A549 (cell line): ENCODE data around the gene RNPS1. TPM values are rescaled to one million over a fixed set of nuclear protein-coding genes. Genes with fewer than 3 reads are reported as not detected.
A peak's percentile ranks its signal among the peaks of the same experiment; 100 is the strongest.

Experiments
- ATAC-seq, 2 experiments: fragments of 200-7000 bp in 1 of 2; fragments of >200 bp in 1 of 2; cut with Nextera tagmentation in 1 of 2; cut with Tn5 transposase in 1 of 2; 3 replicates each; pipeline versions ENCODE4 v1.8.0 to v1.9.1; 2018 to 2020; ENCODE audit warnings: mild to moderate bottlenecking in 1 of 2, moderate library complexity in 1 of 2
- CTCF ChIA-PET: fragments of 300-600 bp; sonication (Branson Sonifier 250); formaldehyde crosslinking; extraction: SDS; loops from one replicate; lab custom pipeline; 2021; ENCODE audit warnings: antibody characterized with exemption, inconsistent platforms; lab: Yijun Ruan, JAX
- POLR2A ChIA-PET: fragments of 350-600 bp; formaldehyde crosslinking; extraction: SDS; loops from one replicate; lab custom pipeline; 2021; ENCODE audit warnings: antibody characterized with exemption, inconsistent platforms; lab: Yijun Ruan, JAX
- DNase-seq, 2 experiments: peaks; one replicate each; pipeline versions ENCODE4 v3.0.0 to v3.0.0-alpha.2; 2011 to 2016; ENCODE audit warnings: low read depth in 1 of 2, low spot score in 1 of 2
- FAIRE-seq: peaks from 2 replicates; lab custom pipeline; 2011; peaks lifted over from hg19 to GRCh38; lab: Jason Lieb, UNC
- H3K27ac ChIP-seq, 2 experiments: fragments of >200 bp; sonication (Bioruptor Twin); formaldehyde crosslinking; 3 replicates each; pipeline ENCODE4 v1.5.1; 2016 to 2017
- H3K4me1 ChIP-seq: fragments of >200 bp; sonication (Bioruptor Twin); formaldehyde crosslinking; 3 replicates; pipeline ENCODE4 v1.6.1; 2016
- H3K4me2 ChIP-seq: fragments of >200 bp; sonication (Bioruptor Twin); formaldehyde crosslinking; 3 replicates; pipeline ENCODE4 v1.6.1; 2016
- H3K4me3 ChIP-seq: fragments of >200 bp; sonication (Bioruptor Twin); formaldehyde crosslinking; 3 replicates; pipeline ENCODE4 v1.5.1; 2016
- H3K9me3 ChIP-seq: fragments of >200 bp; sonication (Bioruptor Twin); formaldehyde crosslinking; 3 replicates; pipeline ENCODE4 v1.6.1; 2016
- BCL3 ChIP-seq: fragments of >200 bp; sonication (Bioruptor Twin); formaldehyde crosslinking; IDR thresholded peaks from 3 replicates; pipeline ENCODE4 v1.6.1; 2016
- CBX2 ChIP-seq: fragments of 200-600 bp; sonication (generic); IDR thresholded peaks from 2 replicates; pipeline ENCODE4 v1.6.1; 2016; ENCODE audit warnings: low read depth, mild to moderate bottlenecking, borderline replicate concordance
- CHD2 ChIP-seq: fragments of 150-350 bp; IDR thresholded peaks from 2 replicates; pipeline ENCODE4 v1.6.1; 2014; ENCODE audit warnings: low read length; ENCODE audit not compliant: partially characterized antibody
- CHD4 ChIP-seq: fragments of 200-600 bp; sonication (generic); IDR thresholded peaks from 2 replicates; pipeline ENCODE4 v1.6.1; 2016; ENCODE audit warnings: antibody characterized with exemption, mild to moderate bottlenecking, borderline replicate concordance
- EHF ChIP-seq: fragments of 250-450 bp; sonication (Bioruptor Pico); IDR thresholded peaks from 2 replicates; pipeline ENCODE4 v1.5.0; 2020; ENCODE audit warnings: mild to moderate bottlenecking
- EHMT2 ChIP-seq: fragments of 200-600 bp; sonication (generic); IDR thresholded peaks from 2 replicates; pipeline ENCODE4 v1.6.1; 2016; ENCODE audit warnings: antibody characterized with exemption, low read depth, mild to moderate bottlenecking, moderate library complexity
- EP300 ChIP-seq, 2 experiments: fragments of >200 bp; sonication (Bioruptor Twin); formaldehyde crosslinking; IDR thresholded peaks; 2 replicates in 1 of 2; 3 replicates in 1 of 2; pipeline ENCODE4 v1.6.1; 2016 to 2017
- FOSB ChIP-seq: fragments of 250-450 bp; sonication (Bioruptor Pico); IDR thresholded peaks from 2 replicates; pipeline ENCODE4 v1.5.0; 2020; ENCODE audit warnings: mild to moderate bottlenecking, moderate library complexity
- FOSL2 ChIP-seq, 2 experiments: fragments of 450-650 bp in 1 of 2; fragments of >200 bp in 1 of 2; sonication (Bioruptor Twin) in 1 of 2; formaldehyde crosslinking; IDR thresholded peaks; 2 replicates each; pipeline versions ENCODE4 v1.5.0 to v1.6.1; 2016 to 2020; ENCODE audit warnings: mild to moderate bottlenecking in 1 of 2, moderate library complexity in 1 of 2
- FOXS1 ChIP-seq: fragments of 250-450 bp; sonication (Bioruptor Pico); IDR thresholded peaks from 2 replicates; pipeline ENCODE4 v1.5.0; 2020; ENCODE audit warnings: mild to moderate bottlenecking, moderate library complexity
- GATA3 ChIP-seq: IDR thresholded peaks from 2 replicates; pipeline ENCODE4 v1.6.1; 2012; ENCODE audit warnings: borderline replicate concordance
- HDAC2 ChIP-seq: fragments of 200-600 bp; sonication (generic); IDR thresholded peaks from 2 replicates; pipeline ENCODE4 v1.6.1; 2016
- HOXA7 ChIP-seq: fragments of 250-450 bp; sonication (Bioruptor Pico); IDR thresholded peaks from 2 replicates; pipeline ENCODE4 v1.5.0; 2020; ENCODE audit warnings: mild to moderate bottlenecking, moderate library complexity
- HOXB13 ChIP-seq: fragments of 250-450 bp; sonication (Bioruptor Pico); IDR thresholded peaks from 2 replicates; pipeline ENCODE4 v1.5.0; 2020; ENCODE audit warnings: low read depth, mild to moderate bottlenecking, moderate library complexity
- KDM1A ChIP-seq: fragments of 200-600 bp; sonication (generic); IDR thresholded peaks from 2 replicates; pipeline ENCODE4 v1.6.1; 2016; ENCODE audit warnings: low read depth, mild to moderate bottlenecking
- MAZ ChIP-seq: fragments of 150-350 bp; IDR thresholded peaks from 2 replicates; pipeline ENCODE4 v1.6.1; 2014; ENCODE audit warnings: antibody characterized with exemption, low read depth, low read length, borderline replicate concordance
- POLR2AphosphoS2 ChIP-seq: conservative IDR thresholded peaks from 2 replicates; pipeline ENCODE4 v1.6.1; 2012; ENCODE audit warnings: low read length, improper control_type of control experiment, inconsistent platforms
- RFX5 ChIP-seq: fragments of 450-650 bp; IDR thresholded peaks from 2 replicates; pipeline ENCODE4 v1.7.1; 2014; ENCODE audit warnings: antibody characterized with exemption, mild to moderate bottlenecking, moderate library complexity
- TP53 ChIP-seq: fragments of 250-450 bp; sonication (Bioruptor Pico); IDR thresholded peaks from 2 replicates; pipeline ENCODE4 v1.5.0; 2021; ENCODE audit warnings: mild to moderate bottlenecking, moderate library complexity
- ZNF302 ChIP-seq: fragments of 250-450 bp; sonication (Bioruptor Pico); IDR thresholded peaks from 2 replicates; pipeline ENCODE4 v1.9.0; 2021; ENCODE audit warnings: inconsistent platforms, mild to moderate bottlenecking, moderate library complexity
- WGBS: methylation state at CpG from one replicate; pipeline ENCODE4 v1.1.6; 2017; ENCODE audit errors: missing lambda C conversion rate; 5-methylcytosine and 5-hydroxymethylcytosine counted together
- polyA plus RNA-seq, 4 experiments: library from polyadenylated mRNA; depleted of rRNA in 3 of 4; stranded (reverse); fragments of >200 nt; fragmentation: RNase III in 1 of 4; extraction: RNeasy Plus Mini Kit Qiagen cat#74134 plus additional on column Dnase treatment in 1 of 4; gene quantifications; 2 replicates in 3 of 4; 3 replicates in 1 of 4; pipeline ENCODE4 v1.2.3, GENCODE V29; 2011 to 2017
- TF ChIP-seq, protein P1 (sequence below): fragments of 250-450 bp; sonication (Bioruptor Pico); IDR thresholded peaks from 2 replicates; pipeline ENCODE4 v1.5.0; 2021; ENCODE audit warnings: mild to moderate bottlenecking, moderate library complexity, borderline replicate concordance
- TF ChIP-seq, protein P2 (sequence below): fragments of 450-650 bp; IDR thresholded peaks from 2 replicates; pipeline ENCODE4 v1.6.1; 2014; ENCODE audit warnings: antibody characterized with exemption
- TF ChIP-seq, protein P3 (sequence below): fragments of 150-350 bp; IDR thresholded peaks from 2 replicates; pipeline ENCODE4 v1.6.1; 2014; ENCODE audit warnings: low read depth, mild to moderate bottlenecking, low read length

RNPS1 gene
- polyA plus RNA-seq, 2 of the 4 experiments (the other 2 are of a cell fraction) = 183 to 200 TPM

DNA sequence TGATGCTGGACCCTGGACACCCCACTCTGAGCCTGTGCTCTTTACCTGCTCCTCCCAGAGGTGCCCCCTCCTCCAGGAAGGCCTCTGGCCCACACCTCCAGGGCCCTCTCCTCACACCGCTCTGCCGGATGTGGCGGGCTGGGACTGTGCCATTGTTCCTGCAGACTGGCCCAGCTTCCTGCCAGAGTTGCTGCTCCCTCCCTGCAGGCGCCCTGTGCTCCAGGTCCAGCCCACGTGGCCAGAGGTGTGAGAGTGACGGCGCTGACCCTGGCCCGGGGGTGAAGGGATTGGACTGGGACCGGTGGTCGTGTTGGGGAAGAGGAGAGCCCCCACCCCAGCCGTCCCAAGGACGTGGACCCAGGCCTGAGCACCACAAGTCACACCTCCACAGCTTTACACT, 38.8 kb downstream of the RNPS1 start:
- Histone ChIP-seq H3K4me3 (no peak overlapping the region), H3K4me1 (peaks cover 25% of the 10 kb centered on the region), H3K9me3 (no peaks in the 10 kb centered on the region), H3K4me2 (no peak overlapping the region), H3K27ac (no peak overlapping the region)
- FAIRE-seq (no peak), DNase-seq (no peak), ATAC-seq (no peak)
- TF ChIP-seq FOSL2 (IDR thresholded peaks at IDR 0.05) (no peak), FOSL2 (CRISPR knock-in tag; IDR thresholded peaks at IDR 0.05) (no peak), GATA3 (no peak), EP300 (IDR thresholded peaks at IDR 0.05) (no peak), ZNF302 (CRISPR knock-in tag) (no peak), BCL3 (no peak)
- 95% methylated on average over 11 of the region's 12 CpGs for WGBS
- ChIA-PET CTCF (interaction anchor here (2.3 kb wide), 1 partner anchor 34 kb away, joined by 7 read pairs; no protein-coding TSS in a partner anchor), POLR2A (no interaction called here)

GRCh38 chr16:2228161-2228824, 39.6 kb downstream of the RNPS1 start:
- no peak overlapping the region for H3K4me2 ChIP-seq
- H3K27ac ChIP-seq = no peak overlapping the region
- no peak overlapping the region for H3K4me3 ChIP-seq
- no peak for DNase-seq
- H3K9me3 ChIP-seq = no peaks in the 10 kb centered on the region
- 93% methylated on average over 12 of the region's 25 CpGs for WGBS
- peaks cover 25% of the 10 kb centered on the region for H3K4me1 ChIP-seq
- ChIA-PET CTCF (interaction anchor here (3.8 kb wide), 1 partner anchor 23 kb away, joined by 20 read pairs; the partner anchor contains the start of gene ECI1), POLR2A (no interaction called here)
- no peak for ATAC-seq
- TF ChIP-seq ZNF302 (CRISPR knock-in tag) (no peak), EHMT2 (no peak), HOXB13 (no peak), KDM1A (no peak), POLR2AphosphoS2 (no peak), BCL3 (no peak), HDAC2 (no peak)
- TF ChIP-seq, protein P1, sequence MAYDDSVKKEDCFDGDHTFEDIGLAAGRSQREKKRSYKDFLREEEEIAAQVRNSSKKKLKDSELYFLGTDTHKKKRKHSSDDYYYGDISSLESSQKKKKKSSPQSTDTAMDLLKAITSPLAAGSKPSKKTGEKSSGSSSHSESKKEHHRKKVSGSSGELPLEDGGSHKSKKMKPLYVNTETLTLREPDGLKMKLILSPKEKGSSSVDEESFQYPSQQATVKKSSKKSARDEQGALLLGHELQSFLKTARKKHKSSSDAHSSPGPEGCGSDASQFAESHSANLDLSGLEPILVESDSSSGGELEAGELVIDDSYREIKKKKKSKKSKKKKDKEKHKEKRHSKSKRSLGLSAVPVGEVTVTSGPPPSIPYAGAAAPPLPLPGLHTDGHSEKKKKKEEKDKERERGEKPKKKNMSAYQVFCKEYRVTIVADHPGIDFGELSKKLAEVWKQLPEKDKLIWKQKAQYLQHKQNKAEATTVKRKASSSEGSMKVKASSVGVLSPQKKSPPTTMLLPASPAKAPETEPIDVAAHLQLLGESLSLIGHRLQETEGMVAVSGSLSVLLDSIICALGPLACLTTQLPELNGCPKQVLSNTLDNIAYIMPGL = no peak
- TF ChIP-seq, protein P2, sequence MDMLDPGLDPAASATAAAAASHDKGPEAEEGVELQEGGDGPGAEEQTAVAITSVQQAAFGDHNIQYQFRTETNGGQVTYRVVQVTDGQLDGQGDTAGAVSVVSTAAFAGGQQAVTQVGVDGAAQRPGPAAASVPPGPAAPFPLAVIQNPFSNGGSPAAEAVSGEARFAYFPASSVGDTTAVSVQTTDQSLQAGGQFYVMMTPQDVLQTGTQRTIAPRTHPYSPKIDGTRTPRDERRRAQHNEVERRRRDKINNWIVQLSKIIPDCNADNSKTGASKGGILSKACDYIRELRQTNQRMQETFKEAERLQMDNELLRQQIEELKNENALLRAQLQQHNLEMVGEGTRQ = no peak
- FAIRE-seq = no peak

GRCh38 chr16:2226918-2227317, 41.0 kb downstream of the RNPS1 start:
- DNase-seq (no peak), ATAC-seq (no peak), FAIRE-seq (no peak)
- CTCF ChIA-PET = interaction anchor here (0.7 to 3.8 kb wide), 6 partner anchors 15 to 274 kb away, joined by 3 to 20 read pairs (median 4); partner anchors contain the start of gene ECI1
- H3K4me3 ChIP-seq = no peak overlapping the region
- H3K27ac ChIP-seq = peak overlapping the region in 1 of 2 experiments; percentile 32; a peak in 1 of 6 replicates
- H3K9me3 ChIP-seq = no peaks in the 10 kb centered on the region
- H3K4me1 ChIP-seq = peaks cover 25% of the 10 kb centered on the region
- POLR2A ChIA-PET = interaction anchor here (0.5 to 1.1 kb wide), 2 partner anchors 31 to 71 kb away, joined by 3 to 5 read pairs; partner anchors contain the start of gene TRAF7
- WGBS = 87% methylated on average over 6 of the region's 6 CpGs
- H3K4me2 ChIP-seq = peak overlapping the region; percentile 50; the same call in 2 of the 3 replicates
- TF ChIP-seq FOXS1 (no peak), CHD2 (no peak), HOXA7 (no peak), CBX2 (no peak), CHD4 (no peak), FOSB (CRISPR knock-in tag) (no peak), EHF (CRISPR knock-in tag) (no peak), RFX5 (no peak), MAZ (no peak), BCL3 (no peak), KDM1A (no peak), TP53 (CRISPR knock-in tag) (no peak)
- TF ChIP-seq, protein P3, sequence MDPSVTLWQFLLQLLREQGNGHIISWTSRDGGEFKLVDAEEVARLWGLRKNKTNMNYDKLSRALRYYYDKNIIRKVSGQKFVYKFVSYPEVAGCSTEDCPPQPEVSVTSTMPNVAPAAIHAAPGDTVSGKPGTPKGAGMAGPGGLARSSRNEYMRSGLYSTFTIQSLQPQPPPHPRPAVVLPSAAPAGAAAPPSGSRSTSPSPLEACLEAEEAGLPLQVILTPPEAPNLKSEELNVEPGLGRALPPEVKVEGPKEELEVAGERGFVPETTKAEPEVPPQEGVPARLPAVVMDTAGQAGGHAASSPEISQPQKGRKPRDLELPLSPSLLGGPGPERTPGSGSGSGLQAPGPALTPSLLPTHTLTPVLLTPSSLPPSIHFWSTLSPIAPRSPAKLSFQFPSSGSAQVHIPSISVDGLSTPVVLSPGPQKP = no peak
- TF ChIP-seq, protein P2 = no peak
